ENCODE data around the gene PACS2. TPM values are rescaled to one million over a fixed set of nuclear protein-coding genes. Genes with fewer than 3 reads are reported as not detected.
A peak's percentile ranks its signal among the peaks of the same experiment; 100 is the strongest.

The PACS2 gene
- total and polyA plus RNA-seq, 2 of the 4 experiments (the other 2 are of a cell fraction): 15.6 to 32.2 TPM

DNA sequence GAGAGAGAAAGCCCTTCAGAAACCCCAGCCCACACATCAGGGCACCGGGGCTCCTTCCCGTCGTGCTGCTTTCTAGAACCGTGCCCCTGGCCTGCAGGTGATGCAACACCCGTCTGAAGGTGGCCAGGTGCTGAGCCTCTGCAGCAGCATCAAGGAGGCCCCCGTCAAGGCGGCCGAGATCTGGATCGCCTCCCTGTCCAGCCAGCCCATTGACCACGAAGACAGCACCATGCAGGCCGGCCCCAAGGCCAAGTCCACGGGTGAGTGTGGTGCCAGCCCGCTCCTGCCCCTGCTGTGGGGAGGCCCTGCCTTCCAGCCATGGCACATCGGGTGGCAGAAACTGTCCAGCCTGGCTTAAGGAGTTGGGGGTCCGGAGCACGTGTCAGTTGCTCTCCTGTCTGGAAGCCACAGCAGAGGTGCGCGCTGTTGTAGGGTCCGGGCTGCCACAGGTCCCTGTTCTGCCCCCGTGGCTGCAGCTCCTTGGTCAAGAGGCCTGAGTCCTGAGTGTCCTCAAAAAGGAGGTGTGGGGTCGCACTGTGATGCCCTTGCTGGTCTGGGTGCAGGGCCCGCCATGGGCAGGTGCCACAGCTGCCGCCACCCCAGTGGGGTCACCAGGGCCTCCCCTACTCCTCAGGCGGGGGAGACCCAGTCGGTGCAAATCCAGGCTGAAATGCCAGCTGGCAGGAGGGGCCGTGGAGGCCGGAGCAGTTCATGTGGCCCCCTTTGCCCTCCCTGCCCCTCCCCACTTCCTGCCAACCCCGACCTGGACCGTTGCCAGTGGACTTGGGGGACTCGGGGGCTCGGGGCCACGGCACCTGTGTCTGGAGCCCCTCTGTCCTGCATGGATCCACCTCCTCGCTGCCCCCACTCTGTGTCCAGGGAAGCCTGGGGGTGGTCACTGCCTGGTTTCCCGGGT lies 52.8 kb downstream of the PACS2 start:
- no peak overlapping the region for H4K8ac ChIP-seq (ENCODE audit: low read depth in 2 of 2, low read length in 2 of 2)
- in situ Hi-C loops (cut with MboI; ENCODE audit: low sequenced_read_pairs): no loop called here
- no peak overlapping the region for H2AK5ac ChIP-seq (ENCODE audit: low read depth, low read length)
- H3K27me3 ChIP-seq (ENCODE audit: control insufficient read depth, insufficient read depth, low read length): no peaks in the 10 kb centered on the region
- H4K5ac ChIP-seq (ENCODE audit: low read depth, low read length): no peak overlapping the region
- H4K91ac ChIP-seq (ENCODE audit: insufficient read depth, low read depth, low read length): no peak overlapping the region
- no peak overlapping the region for H3K56ac ChIP-seq (ENCODE audit: extremely low read depth, insufficient read depth, low read length)
- H3K4me1 ChIP-seq (ENCODE audit: control insufficient read depth, insufficient read depth, low read length): peaks cover 2% of the 10 kb centered on the region; the same call in 1 of the 2 replicates
- ChIA-PET POLR2A (ENCODE audit: unreplicated experiment) (no interaction called here), CTCF (no interaction called here)
- 96% methylated on average over 14 of the region's 34 CpGs; no CpG with 5 or more reads in 1 of the 2 experiments for WGBS, 2 experiments (ENCODE audit: extremely low coverage in 2 of 2, insufficient read length in 1 of 2)
- dilution Hi-C loops (cut with HindIII; ENCODE audit: low sequenced_read_pairs, unreplicated experiment): no loop called here
- peaks cover 18% of the 10 kb centered on the region; the same call in 1 of the 2 replicates for H3K36me3 ChIP-seq (ENCODE audit: control insufficient read depth, insufficient read depth, low read length)
- no peak overlapping the region for H3K9ac ChIP-seq (ENCODE audit: low read depth, low read length)
- no peak for TF ChIP-seq MAZ (IDR thresholded peaks at IDR 0.05; ENCODE audit: borderline replicate concordance, low read depth, low read length)
- TF ChIP-seq CEBPB (IDR thresholded peaks at IDR 0.05; ENCODE audit: low read depth, low read length): peak; percentile 1; the same call in 1 of the 2 replicates
- no peak overlapping the region for H3K27ac ChIP-seq (ENCODE audit: insufficient read depth, low read length)
- no peak overlapping the region for H2BK20ac ChIP-seq (ENCODE audit: low read depth, low read length)
- no TSS peak for BruUV-seq (replicated peaks)
- H3K79me1 ChIP-seq (ENCODE audit: low read depth in 1 of 2, low read length in 2 of 2): no peaks in the 10 kb centered on the region; a peak in 1 of 4 replicates
- intact Hi-C loops (cut with micrococcal nuclease): no loop called here
- H2BK15ac ChIP-seq (ENCODE audit: low read depth, low read length): no peak overlapping the region
- H3K14ac ChIP-seq (replicated peaks; ENCODE audit: low read depth, low read length): no peak overlapping the region
- H3K9me1 ChIP-seq (ENCODE audit: insufficient read depth, low read length): peaks cover 3% of the 10 kb centered on the region
- no peak overlapping the region for H2AFZ ChIP-seq (replicated peaks; ENCODE audit: low read length, poor library complexity)
- no peak overlapping the region for H3K4me3 ChIP-seq (ENCODE audit: insufficient read depth, low read depth, low read length)
- no peak overlapping the region for H3K4me2 ChIP-seq (ENCODE audit: low read depth, low read length)
- DNase-seq (no peak), ATAC-seq (ENCODE audit: low read depth) (no peak)
- H3K4ac ChIP-seq (ENCODE audit: low read depth, low read length): no peak overlapping the region
- no peak overlapping the region for H3K18ac ChIP-seq (ENCODE audit: low read depth, low read length)
- peaks cover 7% of the 10 kb centered on the region for H4K20me1 ChIP-seq (ENCODE audit: insufficient read depth, low read length)
- peak overlapping the region; percentile 70 for H2AK9ac ChIP-seq (replicated peaks; ENCODE audit: low read depth, low read length, poor library complexity)
- no peak overlapping the region for H3K23ac ChIP-seq (ENCODE audit: low read depth, low read length)
- H2BK120ac ChIP-seq (ENCODE audit: low read depth, low read length): no peak overlapping the region
- H2BK5ac ChIP-seq (ENCODE audit: low read depth, low read length, poor library complexity, severe bottlenecking): no peak overlapping the region
- no peaks in the 10 kb centered on the region for H3K9me3 ChIP-seq (ENCODE audit: control insufficient read depth, insufficient read depth, low read length)

Measured in IMR-90 (cell line).